Heart right ventricle (tissue), 16 donors: ENCODE results near the gene MXD3. TPM values are rescaled to one million over a fixed set of nuclear protein-coding genes. Genes with fewer than 3 reads are reported as not detected.
A peak's percentile ranks its signal among the peaks of the same experiment; 100 is the strongest.

Experiments used
- ATAC-seq, 8 donors: fragments of 200-7000 bp; cut with Tn5 transposase; one replicate each; pipeline ENCODE4 v1.9.1; 2020; ENCODE audit warnings: mild to moderate bottlenecking in 8 of 8, moderate library complexity in 8 of 8, moderate number of reproducible peaks in 1 of 8
- DNase-seq, 2 donors: peaks; one replicate each; pipeline ENCODE4 v3.0.0-alpha.2; 2020
- H3K27ac ChIP-seq, 10 donors: fragments of 200-600 bp; sonication (generic) in 2 of 10; one replicate each; pipeline versions ENCODE4 v1.5.0 to v1.8.0; 2020 to 2022; ENCODE audit warnings: mild to moderate bottlenecking in 3 of 10
- H3K27me3 ChIP-seq, 7 donors: fragments of 200-600 bp; one replicate each; pipeline ENCODE4 v1.8.0; 2021 to 2022; ENCODE audit warnings: mild to moderate bottlenecking in 2 of 7
- H3K36me3 ChIP-seq, 9 donors: fragments of 200-600 bp; sonication (generic) in 1 of 9; one replicate each; pipeline versions ENCODE4 v1.5.0 to v1.8.0; 2020 to 2022; ENCODE audit warnings: mild to moderate bottlenecking in 2 of 9
- H3K4me1 ChIP-seq, 9 donors: fragments of 200-600 bp; sonication (generic) in 1 of 9; one replicate each; pipeline versions ENCODE4 v1.5.0 to v1.8.0; 2020 to 2022; ENCODE audit warnings: mild to moderate bottlenecking in 4 of 9
- H3K4me3 ChIP-seq, 10 donors: fragments of 200-600 bp; sonication (generic) in 2 of 10; one replicate each; pipeline versions ENCODE4 v1.5.0 to v1.8.0; 2020 to 2022; ENCODE audit warnings: mild to moderate bottlenecking in 7 of 10, moderate library complexity in 2 of 10
- H3K9me3 ChIP-seq, 11 donors: fragments of 200-600 bp in 10 of 11; sonication (generic) in 2 of 11; one replicate each; pipeline versions ENCODE4 v1.5.0 to v1.8.0; 2013 to 2022; ENCODE audit warnings: mild to moderate bottlenecking in 2 of 11, control low read depth in 1 of 11, moderate library complexity in 1 of 11
- WGBS, 2 donors: extraction: QIAGEN DNeasy Blood & Tissue Kit; methylation state at CpG; one replicate each; pipeline ENCODE4 v1.1.7; 2013; ENCODE audit warnings: inconsistent platforms in 1 of 2; 5-methylcytosine and 5-hydroxymethylcytosine counted together
- intact Hi-C, 10 donors: fragments of 100-400 bp; cut with DNase I; formaldehyde crosslinking; loops; one replicate each; pipeline versions ENCODE4 v1.11.1 to v1.14.2; 2022
- polyA plus RNA-seq, 2 donors: library from polyadenylated mRNA; stranded (reverse); fragments of 200-250 nt; gene quantifications; one replicate each; pipeline ENCODE4 v1.2.3, GENCODE V29; 2013
- total RNA-seq, 10 donors: library from RNA; stranded (reverse); fragmentation: NEBNext Ultra II Directional in 3 of 10; extraction: Animal tissue kit (Norgen Biotek cat#: 25700) in 3 of 10; gene quantifications; one replicate each; pipeline versions ENCODE4 v1.2.1 to v1.2.4, GENCODE V29; 2021 to 2023
- TF ChIP-seq, protein P1 (sequence below), 9 donors: fragments of 200-600 bp; sonication (generic) in 2 of 9; IDR thresholded peaks; one replicate each; pipeline versions ENCODE4 v1.5.0 to v1.8.0; 2021 to 2022; ENCODE audit warnings: antibody characterized with exemption in 9 of 9, mild to moderate bottlenecking in 5 of 9, moderate library complexity in 1 of 9
- donor health status: Arrhythmogenic right ventricular cardiomyopathy.
- donor health status: ischemic (EF 13 %, LVEDD 7.1; RV severe dilation, severe dysfunction).
- donor health status: healthy with polysubstance abuse.
- donor health status: DM: no; HTN: yes; CAD: no.
- donor health status: DM: no; HTN: no; CAD: no.
- donor health status: ischemic (EF 25% LVEDD 6.9; RV normal size, moderate dysfunction).
- donor health status: ischemic (EF 25% LVEDD 5.7; RV mildly dilated, moderate dysfunction).
- donor health status: healthy.
- donor health status: DM: yes; HTN: yes; CAD: no.
- donor health status: Ischemic cardiomyopathy.
- donor health status: ischemic (EF 35%, LVEDD 5.7; RV mildly dilated, moderate dysfunction).
- donor health status: nonischemic (EF 11% LVEDD 7.7; RV severe dilation, severe dysfunction).
- donor health status: DM: yes; HTN: yes; CAD: no.
- donor health status: PGD.
- donor health status: ischemic (EF 29% LVEDD 5.4; RV normal size, mild dysfunction).
- donor health status: nonischemic (EF 23%, LVEDD 6.1; RV moderate dilation, normal function).

Gene MXD3
- total and polyA plus RNA-seq, 12 donors, result 1.2 to 7.1 (median 2.6) TPM

GRCh38 chr5:177311392-177311722 lies 341 bp downstream of the MXD3 start:
- TF ChIP-seq, protein P1, sequence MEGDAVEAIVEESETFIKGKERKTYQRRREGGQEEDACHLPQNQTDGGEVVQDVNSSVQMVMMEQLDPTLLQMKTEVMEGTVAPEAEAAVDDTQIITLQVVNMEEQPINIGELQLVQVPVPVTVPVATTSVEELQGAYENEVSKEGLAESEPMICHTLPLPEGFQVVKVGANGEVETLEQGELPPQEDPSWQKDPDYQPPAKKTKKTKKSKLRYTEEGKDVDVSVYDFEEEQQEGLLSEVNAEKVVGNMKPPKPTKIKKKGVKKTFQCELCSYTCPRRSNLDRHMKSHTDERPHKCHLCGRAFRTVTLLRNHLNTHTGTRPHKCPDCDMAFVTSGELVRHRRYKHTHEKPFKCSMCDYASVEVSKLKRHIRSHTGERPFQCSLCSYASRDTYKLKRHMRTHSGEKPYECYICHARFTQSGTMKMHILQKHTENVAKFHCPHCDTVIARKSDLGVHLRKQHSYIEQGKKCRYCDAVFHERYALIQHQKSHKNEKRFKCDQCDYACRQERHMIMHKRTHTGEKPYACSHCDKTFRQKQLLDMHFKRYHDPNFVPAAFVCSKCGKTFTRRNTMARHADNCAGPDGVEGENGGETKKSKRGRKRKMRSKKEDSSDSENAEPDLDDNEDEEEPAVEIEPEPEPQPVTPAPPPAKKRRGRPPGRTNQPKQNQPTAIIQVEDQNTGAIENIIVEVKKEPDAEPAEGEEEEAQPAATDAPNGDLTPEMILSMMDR (IDR thresholded peaks at IDR 0.05), result no peak
- H3K27ac ChIP-seq, result peak overlapping the region in 1 of 10 donors; percentile 67
- WGBS, 2 donors, result 0 to 1% methylated on average over 20 to 23 of the region's 23 CpGs
- DNase-seq (no peak), ATAC-seq (peak in 5 of 8 donors; percentile 3 to 15 (median 6))
- H3K9me3 ChIP-seq, result no peaks in the 10 kb centered on the region
- peaks cover 14 to 69% (median 28%) of the 10 kb centered on the region in 9 donors for H3K4me1 ChIP-seq
- peaks cover 0 to 19% (median 7%) of the 10 kb centered on the region in 9 donors for H3K36me3 ChIP-seq
- peak overlapping the region in 9 of 10 donors; percentile 39 to 70 (median 61) for H3K4me3 ChIP-seq
- no peaks in the 10 kb centered on the region for H3K27me3 ChIP-seq
- intact Hi-C loops, result loop anchor here in 4 of 10 donors (5.0 to 10.0 kb wide), 5 partner anchors 53 to 193 kb away; partner anchors contain the start of genes PDLIM7 (in 2 of the 4) and DOK3 (in 1 of the 4)

DNA sequence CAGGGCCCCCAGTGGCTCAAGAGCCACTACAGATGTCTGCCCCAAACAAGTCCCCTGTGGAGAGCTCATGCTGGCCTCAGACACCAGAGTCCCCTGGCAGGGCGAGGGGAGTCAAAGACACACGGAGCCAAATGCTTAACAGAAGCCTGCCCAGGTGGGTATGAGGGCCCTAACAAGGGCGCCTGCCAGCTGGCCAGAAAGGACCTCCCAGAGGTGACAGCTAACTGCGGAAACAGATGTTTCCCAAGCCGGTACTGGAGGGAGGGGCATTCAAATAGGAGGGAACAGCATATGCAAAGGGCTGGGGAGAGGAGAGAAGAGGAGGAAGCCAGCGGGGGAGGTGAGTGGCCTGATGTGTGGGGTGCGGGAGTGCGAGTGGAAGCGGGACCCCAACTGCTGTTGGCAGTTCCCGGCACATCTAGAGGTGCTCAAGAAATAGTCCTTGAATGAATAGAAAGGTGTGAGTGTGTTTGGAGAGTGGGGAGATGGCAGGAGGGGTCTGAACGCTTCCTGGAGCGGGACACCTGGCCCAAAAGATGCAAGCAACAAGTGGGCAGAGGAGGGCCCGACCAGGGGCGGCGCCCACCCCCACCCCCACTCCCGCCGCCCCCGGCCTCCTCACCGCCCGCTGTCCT lies 824 bp downstream of the MXD3 start:
- TF ChIP-seq, protein P1 (IDR thresholded peaks at IDR 0.05), result no peak
- H3K27ac ChIP-seq, result peak overlapping the region in 1 of 10 donors; percentile 97
- H3K4me1 ChIP-seq, result peaks cover 14 to 74% (median 28%) of the 10 kb centered on the region in 9 donors
- no peaks in the 10 kb centered on the region for H3K27me3 ChIP-seq
- ATAC-seq (peak in 1 of 8 donors; percentile 12), DNase-seq (no peak)
- H3K9me3 ChIP-seq, result no peaks in the 10 kb centered on the region
- intact Hi-C loops, result loop anchor here in 4 of 10 donors (5.0 to 10.0 kb wide), 5 partner anchors 54 to 194 kb away; partner anchors contain the start of genes PDLIM7 (in 2 of the 4) and DOK3 (in 1 of the 4)
- peak overlapping the region in 7 of 10 donors; percentile 51 to 70 (median 64) for H3K4me3 ChIP-seq
- H3K36me3 ChIP-seq, result peaks cover 0 to 20% (median 7%) of the 10 kb centered on the region in 9 donors
- 18 to 31% methylated on average over 15 to 20 of the region's 20 CpGs for WGBS, 2 donors

DNA sequence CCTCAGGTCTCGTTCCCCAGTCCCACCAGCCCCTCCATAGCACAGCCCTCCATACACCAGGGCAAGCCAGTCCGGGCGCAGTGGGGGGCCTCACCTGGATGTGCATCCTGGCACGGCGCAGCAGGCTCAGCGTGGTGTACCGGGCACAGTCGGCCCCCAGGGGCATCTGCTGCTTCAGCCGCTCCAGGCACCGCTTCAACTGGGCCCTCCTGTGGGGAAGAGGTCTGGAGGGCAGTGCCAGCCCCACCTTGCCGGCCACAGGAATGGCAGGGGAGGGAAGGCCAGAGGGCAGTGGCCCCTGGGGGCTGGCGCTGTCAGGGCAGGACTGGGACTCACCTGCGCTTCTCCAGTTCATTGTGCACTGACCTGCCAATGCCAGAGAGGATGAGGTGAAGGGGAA lies 1.4 kb downstream of the MXD3 start:
- no peaks in the 10 kb centered on the region for H3K9me3 ChIP-seq
- ATAC-seq, result no peak
- no peaks in the 10 kb centered on the region for H3K27me3 ChIP-seq
- H3K27ac ChIP-seq, result peak overlapping the region in 1 of 10 donors; percentile 97
- peaks cover 0 to 25% (median 7%) of the 10 kb centered on the region in 9 donors for H3K36me3 ChIP-seq
- H3K4me1 ChIP-seq, result peaks cover 14 to 79% (median 30%) of the 10 kb centered on the region in 9 donors
- 91 to 94% methylated on average over 13 of the region's 13 CpGs for WGBS, 2 donors
- TF ChIP-seq, protein P1 (IDR thresholded peaks at IDR 0.05), result no peak
- no peak for DNase-seq
- peak overlapping the region in 1 of 10 donors; percentile 67 for H3K4me3 ChIP-seq
- intact Hi-C loops, result loop anchor here in 4 of 10 donors (5.0 to 10.0 kb wide), 5 partner anchors 54 to 194 kb away; partner anchors contain the start of genes PDLIM7 (in 2 of the 4) and DOK3 (in 1 of the 4)

DNA sequence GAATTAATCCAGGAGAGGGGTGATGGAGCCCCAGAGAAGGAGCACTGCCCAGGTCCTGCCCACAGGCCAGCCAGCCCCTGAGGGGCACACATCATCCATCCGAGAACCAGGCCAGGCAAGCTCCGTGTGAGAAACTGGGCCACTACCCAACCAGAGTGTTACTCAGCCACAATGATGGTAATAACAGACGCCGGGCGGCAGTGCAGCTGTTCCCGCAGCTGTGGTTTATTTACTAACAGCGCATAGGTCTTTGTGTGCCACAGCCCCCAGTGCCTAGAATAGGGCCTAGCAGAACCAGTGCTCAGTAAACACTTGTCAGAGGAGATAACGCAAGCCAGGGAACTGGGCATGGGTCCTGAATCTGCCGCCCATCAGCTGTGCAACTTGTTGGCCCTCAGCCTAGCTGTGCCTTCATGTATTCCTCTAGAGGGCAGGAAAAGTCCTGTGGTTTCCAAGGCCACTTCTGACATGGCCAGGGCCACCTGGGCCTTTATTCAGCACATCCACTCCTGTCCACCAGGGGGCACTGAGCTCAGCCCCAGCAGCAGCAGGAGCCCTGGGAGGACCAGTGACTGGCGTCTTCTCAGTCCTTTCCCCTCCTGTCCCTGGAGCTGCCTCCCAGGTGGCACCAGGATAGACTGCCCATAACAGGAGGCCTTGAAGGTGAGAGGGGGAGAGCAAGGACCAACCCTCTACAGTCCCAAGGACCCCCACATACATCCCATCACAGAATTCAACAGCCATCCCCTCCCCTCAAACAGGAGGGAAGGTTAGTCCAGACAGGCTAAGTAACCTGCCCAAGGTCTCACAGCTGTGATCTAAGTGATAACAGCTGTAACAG lies 2.1 kb downstream of the MXD3 start:
- H3K27ac ChIP-seq, result peak overlapping the region in 2 of 10 donors; percentile 17 to 97
- intact Hi-C loops, result loop anchor here in 5 of 10 donors (5.0 to 10.0 kb wide), 6 partner anchors 55 to 195 kb away; partner anchors contain the start of genes PDLIM7 (in 2 of the 5) and DOK3 (in 1 of the 5)
- whole genome bisulfite sequencing, 2 donors, result 54 to 69% methylated on average over 10 of the region's 10 CpGs

More for the DNA sequence above, 2.1 kb downstream of the MXD3 start:
- peak; percentile 50 to 54 for DNase-seq
- Histone ChIP-seq H3K36me3 (peaks cover 0 to 33% (median 7%) of the 10 kb centered on the region in 9 donors), H3K4me3 (peak overlapping the region in 1 of 10 donors; percentile 67), H3K27me3 (no peaks in the 10 kb centered on the region), H3K4me1 (peaks cover 18 to 87% (median 38%) of the 10 kb centered on the region in 9 donors), H3K9me3 (no peaks in the 10 kb centered on the region)
- TF ChIP-seq, protein P1 (IDR thresholded peaks at IDR 0.05), result peak; percentile 48 to 91 (median 78)
- ATAC-seq, result peak in 7 of 8 donors; percentile 5 to 36 (median 11)
